ENCODE data around the gene PITPNC1.

The PITPNC1 gene

GRCh38 chr17:67638871-67639270 is 261.8 kb downstream of the PITPNC1 start:
- H3K9ac ChIP-seq (ENCODE audit: low read length): no peak overlapping the region
- no peaks in the 10 kb centered on the region for H4K20me1 ChIP-seq (ENCODE audit: insufficient read depth, low read length)
- H3K9me2 ChIP-seq (ENCODE audit: low read depth, low read length): no peaks in the 10 kb centered on the region
- H2AFZ ChIP-seq (ENCODE audit: low read length): no peak overlapping the region
- no peaks in the 10 kb centered on the region for H3K27me3 ChIP-seq (ENCODE audit: insufficient read depth, low read length)
- H3K79me2 ChIP-seq (ENCODE audit: insufficient read depth, low read length): no peaks in the 10 kb centered on the region
- no peaks in the 10 kb centered on the region for H3F3A ChIP-seq (ENCODE audit: insufficient read depth, low read length)
- H3K9me3 ChIP-seq (ENCODE audit: low read length): no peaks in the 10 kb centered on the region
- H3K27ac ChIP-seq (ENCODE audit: low read depth, low read length, poor library complexity, severe bottlenecking): no peak overlapping the region
- H3K4me1 ChIP-seq (ENCODE audit: insufficient read depth, low read length, severe bottlenecking): no peaks in the 10 kb centered on the region
- no peak overlapping the region for H3K4me3 ChIP-seq (ENCODE audit: low read depth, low read length, poor library complexity, severe bottlenecking)
- no peak overlapping the region for H3K4me2 ChIP-seq (ENCODE audit: low read length)
- TF ChIP-seq CTCF (IDR thresholded peaks at IDR 0.05; ENCODE audit: low read length) (no peak), EZH2 (IDR thresholded peaks at IDR 0.05; ENCODE audit: borderline replicate concordance, low read length) (no peak)
- H3K36me3 ChIP-seq (ENCODE audit: insufficient read depth, low read length): no peaks in the 10 kb centered on the region

- Histone ChIP-seq H3K4me1 (ENCODE audit: insufficient read depth, low read length, severe bottlenecking) (no peaks in the 10 kb centered on the region), H3K79me2 (ENCODE audit: insufficient read depth, low read length) (no peaks in the 10 kb centered on the region), H3K27me3 (ENCODE audit: insufficient read depth, low read length) (no peaks in the 10 kb centered on the region), H3K9me3 (ENCODE audit: low read length) (no peaks in the 10 kb centered on the region), H3K36me3 (ENCODE audit: insufficient read depth, low read length) (no peaks in the 10 kb centered on the region), H3K4me3 (ENCODE audit: low read depth, low read length, poor library complexity, severe bottlenecking) (no peak overlapping the region), H3K27ac (ENCODE audit: low read depth, low read length, poor library complexity, severe bottlenecking) (no peak overlapping the region), H3K4me2 (ENCODE audit: low read length) (no peak overlapping the region), H3K9ac (ENCODE audit: low read length) (no peak overlapping the region), H2AFZ (ENCODE audit: low read length) (no peak overlapping the region), H4K20me1 (ENCODE audit: insufficient read depth, low read length) (no peaks in the 10 kb centered on the region), H3F3A (ENCODE audit: insufficient read depth, low read length) (no peaks in the 10 kb centered on the region), H3K9me2 (ENCODE audit: low read depth, low read length) (no peaks in the 10 kb centered on the region)
- TF ChIP-seq CTCF (IDR thresholded peaks at IDR 0.05; ENCODE audit: low read length) (no peak), EZH2 (IDR thresholded peaks at IDR 0.05; ENCODE audit: borderline replicate concordance, low read length) (no peak)
These were observed 262.5 kb downstream of the PITPNC1 start for GRCh38 chr17:67639555-67639954.

GRCh38 chr17:67639979-67640378 is 262.9 kb downstream of the PITPNC1 start:
- Histone ChIP-seq H3K27me3 (ENCODE audit: insufficient read depth, low read length) (no peaks in the 10 kb centered on the region), H3K4me3 (ENCODE audit: low read depth, low read length, poor library complexity, severe bottlenecking) (no peak overlapping the region), H3K4me1 (ENCODE audit: insufficient read depth, low read length, severe bottlenecking) (no peaks in the 10 kb centered on the region), H3K27ac (ENCODE audit: low read depth, low read length, poor library complexity, severe bottlenecking) (no peak overlapping the region), H4K20me1 (ENCODE audit: insufficient read depth, low read length) (no peaks in the 10 kb centered on the region), H3K9me2 (ENCODE audit: low read depth, low read length) (no peaks in the 10 kb centered on the region), H2AFZ (ENCODE audit: low read length) (no peak overlapping the region), H3F3A (ENCODE audit: insufficient read depth, low read length) (no peaks in the 10 kb centered on the region), H3K4me2 (ENCODE audit: low read length) (no peak overlapping the region), H3K9me3 (ENCODE audit: low read length) (no peaks in the 10 kb centered on the region), H3K9ac (ENCODE audit: low read length) (no peak overlapping the region), H3K79me2 (ENCODE audit: insufficient read depth, low read length) (no peaks in the 10 kb centered on the region), H3K36me3 (ENCODE audit: insufficient read depth, low read length) (no peaks in the 10 kb centered on the region)
- TF ChIP-seq CTCF (IDR thresholded peaks at IDR 0.05; ENCODE audit: low read length) (no peak), EZH2 (IDR thresholded peaks at IDR 0.05; ENCODE audit: borderline replicate concordance, low read length) (no peak)

All from OCI-LY1 (cell line).